ENCODE data around the gene FAM53A. TPM values are rescaled to one million over a fixed set of nuclear protein-coding genes. Genes with fewer than 3 reads are reported as not detected.

FAM53A gene
- total RNA-seq, 4 donors from 2014 or later, result 0.22 to 2.5 (median 0.47) TPM

GRCh38 chr4:1622238-1622637 lies 61.9 kb downstream of the FAM53A start:
- no peak overlapping the region for H3K4me3 ChIP-seq
- no peaks in the 10 kb centered on the region for H3K4me1 ChIP-seq
- TF ChIP-seq CTCF (IDR thresholded peaks at IDR 0.05) (no peak), POLR2A (IDR thresholded peaks at IDR 0.05) (no peak)
- intact Hi-C loops (cut with DNase I), result loop anchor here (10.0 kb wide), 1 partner anchor 267 kb away; no protein-coding TSS in a partner anchor
- no CpG with 5 or more reads among the region's 11 CpGs for WGBS, 2 donors
- no peak overlapping the region for H3K27ac ChIP-seq
- no peaks in the 10 kb centered on the region for H3K36me3 ChIP-seq
- H3K27me3 ChIP-seq, result no peaks in the 10 kb centered on the region
- H3K9me3 ChIP-seq, result no peaks in the 10 kb centered on the region
- DNase-seq, result no peak

GRCh38 chr4:1621526-1621925 lies 62.6 kb downstream of the FAM53A start:
- H3K4me3 ChIP-seq, result no peak overlapping the region
- H3K36me3 ChIP-seq, result no peaks in the 10 kb centered on the region
- H3K9me3 ChIP-seq, result no peaks in the 10 kb centered on the region
- intact Hi-C loops (cut with DNase I), result loop anchor here (10.0 kb wide), 1 partner anchor 267 kb away; no protein-coding TSS in a partner anchor
- no peak overlapping the region for H3K27ac ChIP-seq
- no peak for TF ChIP-seq CTCF (IDR thresholded peaks at IDR 0.05)
- TF ChIP-seq POLR2A (IDR thresholded peaks at IDR 0.05), result no peak
- H3K4me1 ChIP-seq, result no peaks in the 10 kb centered on the region
- no peak for DNase-seq
- H3K27me3 ChIP-seq, result no peaks in the 10 kb centered on the region
- 88% methylated on average over 4 of the region's 10 CpGs; no CpG with 5 or more reads in 1 of the 2 donors for WGBS, 2 donors

GRCh38 chr4:1619151-1619672 lies 64.9 kb downstream of the FAM53A start:
- TF ChIP-seq CTCF (IDR thresholded peaks at IDR 0.05) (no peak), POLR2A (IDR thresholded peaks at IDR 0.05) (no peak)
- Histone ChIP-seq H3K27ac (no peak overlapping the region), H3K27me3 (no peaks in the 10 kb centered on the region), H3K36me3 (no peaks in the 10 kb centered on the region), H3K9me3 (no peaks in the 10 kb centered on the region), H3K4me3 (no peak overlapping the region), H3K4me1 (no peaks in the 10 kb centered on the region)
- no peak for DNase-seq
- WGBS, 2 donors, result 90 to 93% methylated on average over 15 to 18 of the region's 25 CpGs
- intact Hi-C loops (cut with DNase I), result no loop called here

- Histone ChIP-seq H3K9me3 (no peaks in the 10 kb centered on the region), H3K4me3 (no peak overlapping the region), H3K27ac (no peak overlapping the region), H3K27me3 (no peaks in the 10 kb centered on the region), H3K36me3 (no peaks in the 10 kb centered on the region), H3K4me1 (no peaks in the 10 kb centered on the region)
- DNase-seq, result no peak
- 87 to 90% methylated on average over 2 to 3 of the region's 12 CpGs for WGBS, 2 donors
- TF ChIP-seq POLR2A (IDR thresholded peaks at IDR 0.05), result no peak
- no peak for TF ChIP-seq CTCF (IDR thresholded peaks at IDR 0.05)
- intact Hi-C loops (cut with DNase I), result no loop called here
These were observed 65.7 kb downstream of the FAM53A start for GRCh38 chr4:1618438-1618837.

- Histone ChIP-seq H3K36me3 (no peaks in the 10 kb centered on the region), H3K27ac (no peak overlapping the region), H3K4me3 (no peak overlapping the region), H3K9me3 (no peaks in the 10 kb centered on the region), H3K27me3 (no peaks in the 10 kb centered on the region), H3K4me1 (no peaks in the 10 kb centered on the region)
- intact Hi-C loops (cut with DNase I), result no loop called here
- no peak for TF ChIP-seq POLR2A (IDR thresholded peaks at IDR 0.05)
- no peak for DNase-seq
- 36 to 61% methylated on average over 6 of the region's 6 CpGs for WGBS, 2 donors
These were observed 67.6 kb downstream of the FAM53A start for GRCh38 chr4:1616557-1616930.
